IPS DF 4.7 (cell line): ENCODE results near the gene PAQR5.
"Not testable (repeated sequence)": the region's sequence is repeated elsewhere in the genome, so short reads cannot be mapped to it uniquely, and the experiment has no call there.

Experiments
- DNase-seq: peaks from one replicate; pipeline ENCODE4 v3.0.0-alpha.2; 2013; ENCODE audit warnings: low spot score; ENCODE audit errors: extremely low read depth

The PAQR5 gene

GRCh38 chr15:69298697-69299441 is at the start of gene PAQR5:
TSS of gene PAQR5 (plus strand) at chr15:69298912. CDS start at chr15:69360081, 61,169 bp downstream.
- DNase-seq = no peak

GRCh38 chr15:69253156-69253555 is 45.6 kb upstream of the PAQR5 start:
- no peak for DNase-seq

- DNase-seq = no peak
Measured at GRCh38 chr15:69265347-69265955, 33.3 kb upstream of the PAQR5 start.

GRCh38 chr15:69271217-69271616 is 27.5 kb upstream of the PAQR5 start:
- DNase-seq = no peak

- no peak for DNase-seq
Measured at GRCh38 chr15:69272139-69272538, 26.6 kb upstream of the PAQR5 start.

GRCh38 chr15:69272891-69273290 is 25.8 kb upstream of the PAQR5 start:
- DNase-seq = no peak

GRCh38 chr15:69275074-69275670 is 23.5 kb upstream of the PAQR5 start:
- DNase-seq = no peak

GRCh38 chr15:69275933-69276560 is 22.7 kb upstream of the PAQR5 start:
- no peak for DNase-seq

GRCh38 chr15:69277316-69277715 is 21.4 kb upstream of the PAQR5 start:
- no peak for DNase-seq

- no peak for DNase-seq
Measured at GRCh38 chr15:69279636-69280035, 19.1 kb upstream of the PAQR5 start.

- no peak for DNase-seq
Measured at GRCh38 chr15:69280783-69281182, 17.9 kb upstream of the PAQR5 start.

GRCh38 chr15:69282104-69282743 is 16.5 kb upstream of the PAQR5 start:
- DNase-seq = no peak

GRCh38 chr15:69285834-69286233 is 12.9 kb upstream of the PAQR5 start:
- DNase-seq = no peak

- DNase-seq = no peak
Measured at GRCh38 chr15:69288011-69288410, 10.7 kb upstream of the PAQR5 start.

- DNase-seq = no peak
Measured at GRCh38 chr15:69288531-69289341, 10.0 kb upstream of the PAQR5 start.

GRCh38 chr15:69289342-69290146 is 9.2 kb upstream of the PAQR5 start:
- DNase-seq = no peak

- no peak for DNase-seq
Measured at GRCh38 chr15:69290346-69291164, 8.2 kb upstream of the PAQR5 start.

- not testable (repeated sequence) for DNase-seq
Measured at GRCh38 chr15:69291651-69292050, 7.1 kb upstream of the PAQR5 start.

GRCh38 chr15:69292826-69293420 is 5.8 kb upstream of the PAQR5 start:
- no peak for DNase-seq
